ENCODE data around the gene AGAP2.
"Not testable (repeated sequence)": the region's sequence is repeated elsewhere in the genome, so short reads cannot be mapped to it uniquely, and the experiment has no call there.

The AGAP2 gene

GRCh38 chr12:57775044-57775443 lies 36.5 kb upstream of the AGAP2 start:
- TF ChIP-seq CTCF (IDR thresholded peaks at IDR 0.05; ENCODE audit: low read depth, low read length, missing control alignments): no peak
- DNase-seq (ENCODE audit: low read depth): no peak
- H3K4me3 ChIP-seq (ENCODE audit: low read depth, low read length): no peak overlapping the region

- H3K4me3 ChIP-seq (ENCODE audit: low read depth, low read length): not testable (repeated sequence)
These were observed 36.1 kb upstream of the AGAP2 start for GRCh38 chr12:57774634-57775033.

GRCh38 chr12:57772429-57773322 lies 34.1 kb upstream of the AGAP2 start, which contains the start of gene EEF1AKMT3:
TSS of gene EEF1AKMT3 (plus strand) at chr12:57772614. CDS start at chr12:57772725, 111 bp downstream.
- no peak for DNase-seq (ENCODE audit: low read depth)
- no peak for TF ChIP-seq CTCF (IDR thresholded peaks at IDR 0.05; ENCODE audit: low read depth, low read length, missing control alignments)
- peak within 1 kb of the TSS; percentile 65 for H3K4me3 ChIP-seq (ENCODE audit: low read depth, low read length)

More at GRCh38 chr12:57774634-57775033, 36.1 kb upstream of the AGAP2 start:
- DNase-seq (ENCODE audit: low read depth): not testable (repeated sequence)

- H3K4me3 ChIP-seq (ENCODE audit: low read depth, low read length): peak within 1 kb of the TSS; percentile 65
- TF ChIP-seq CTCF (IDR thresholded peaks at IDR 0.05; ENCODE audit: low read depth, low read length, missing control alignments): no peak
- DNase-seq (ENCODE audit: low read depth): peak; percentile 89
These were observed 33.4 kb upstream of the AGAP2 start, which contains the start of gene METTL1 for GRCh38 chr12:57771873-57772428. TSS of gene METTL1 (minus strand) at chr12:57772105. CDS start at chr12:57772083, 22 bp downstream.

GRCh38 chr12:57771236-57771872 lies 32.8 kb upstream of the AGAP2 start:
- peak; percentile 76 for DNase-seq (ENCODE audit: low read depth)
- H3K4me3 ChIP-seq (ENCODE audit: low read depth, low read length): peak overlapping the region; percentile 65
- no peak for TF ChIP-seq CTCF (IDR thresholded peaks at IDR 0.05; ENCODE audit: low read depth, low read length, missing control alignments)

GRCh38 chr12:57770734-57771133 lies 32.2 kb upstream of the AGAP2 start:
- TF ChIP-seq CTCF (IDR thresholded peaks at IDR 0.05; ENCODE audit: low read depth, low read length, missing control alignments): no peak
- DNase-seq (ENCODE audit: low read depth): no peak
- H3K4me3 ChIP-seq (ENCODE audit: low read depth, low read length): no peak overlapping the region; the same call in 1 of the 2 replicates

- no peak overlapping the region for H3K4me3 ChIP-seq (ENCODE audit: low read depth, low read length)
- no peak for DNase-seq (ENCODE audit: low read depth)
- TF ChIP-seq CTCF (IDR thresholded peaks at IDR 0.05; ENCODE audit: low read depth, low read length, missing control alignments): no peak
These were observed 31.1 kb upstream of the AGAP2 start for GRCh38 chr12:57769594-57769993.
